ENCODE data around the gene DDX55. TPM values are rescaled to one million over a fixed set of nuclear protein-coding genes. Genes with fewer than 3 reads are reported as not detected.

The DDX55 gene
- total and polyA plus RNA-seq, 2 of the 4 experiments (the other 2 are of a cell fraction), result 13.3 to 18.7 TPM

DNA sequence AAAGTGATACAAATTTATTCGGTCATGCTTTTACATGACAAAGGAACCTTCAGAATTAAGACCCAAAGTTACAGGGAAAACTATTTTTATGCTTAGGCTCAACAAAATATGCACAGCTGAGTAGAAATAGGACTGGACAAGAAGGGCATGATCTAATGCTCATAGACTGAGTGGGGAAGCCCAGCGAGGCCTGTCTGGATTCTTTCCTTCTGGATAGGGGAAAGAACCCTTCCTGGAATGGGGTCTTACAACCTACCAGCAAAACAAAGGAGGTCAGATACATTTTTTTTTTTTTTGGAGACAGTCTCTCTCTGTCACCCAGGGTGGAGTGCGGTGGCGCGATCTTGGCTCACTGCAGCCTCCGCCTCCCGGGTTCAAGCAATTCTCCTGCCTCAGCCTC lies 2.2 kb upstream of the DDX55 start:
- no peak overlapping the region for H3K18ac ChIP-seq (ENCODE audit: low read depth, low read length)
- H3K27ac ChIP-seq (ENCODE audit: insufficient read depth, low read length), result no peak overlapping the region
- no peak overlapping the region for H3K4me2 ChIP-seq (ENCODE audit: low read depth, low read length)
- no peak overlapping the region for H3K4me3 ChIP-seq (ENCODE audit: insufficient read depth, low read depth, low read length)
- DNase-seq (no peak), ATAC-seq (ENCODE audit: low read depth) (no peak)
- H3K4me1 ChIP-seq (ENCODE audit: control insufficient read depth, insufficient read depth, low read length), result peaks cover 4% of the 10 kb centered on the region
- dilution Hi-C loops (cut with HindIII; ENCODE audit: low sequenced_read_pairs, unreplicated experiment), result no loop called here
- H2BK20ac ChIP-seq (ENCODE audit: low read depth, low read length), result no peak overlapping the region
- CTCF ChIA-PET, result interaction anchor here (0.7 kb wide), 2 partner anchors 8 to 11 kb away, joined by 3 to 4 read pairs; no protein-coding TSS in a partner anchor
- no peak overlapping the region for H4K5ac ChIP-seq (ENCODE audit: low read depth, low read length)
- no CpG with 5 or more reads among the region's 7 CpGs for WGBS, 2 experiments (ENCODE audit: extremely low coverage in 2 of 2, insufficient read length in 1 of 2)
- in situ Hi-C loops (cut with MboI; ENCODE audit: low sequenced_read_pairs), result loop anchor here (25.0 kb wide), 1 partner anchor 287 kb away; no protein-coding TSS in a partner anchor
- POLR2A ChIA-PET (ENCODE audit: unreplicated experiment), result no interaction called here
- H2AK9ac ChIP-seq (replicated peaks; ENCODE audit: low read depth, low read length, poor library complexity), result no peak overlapping the region
- H3K14ac ChIP-seq (replicated peaks; ENCODE audit: low read depth, low read length), result no peak overlapping the region
- H3K9ac ChIP-seq (ENCODE audit: low read depth, low read length), result no peak overlapping the region
- no peaks in the 10 kb centered on the region for H3K9me1 ChIP-seq (ENCODE audit: insufficient read depth, low read length)
- H2AK5ac ChIP-seq (ENCODE audit: low read depth, low read length), result no peak overlapping the region
- H2AFZ ChIP-seq (replicated peaks; ENCODE audit: low read length, poor library complexity), result no peak overlapping the region
- no peak overlapping the region for H3K4ac ChIP-seq (ENCODE audit: low read depth, low read length)
- intact Hi-C loops (cut with micrococcal nuclease), result no loop called here
- H3K56ac ChIP-seq (ENCODE audit: extremely low read depth, insufficient read depth, low read length), result no peak overlapping the region
- H4K8ac ChIP-seq (ENCODE audit: low read depth in 2 of 2, low read length in 2 of 2), result no peak overlapping the region
- no peak overlapping the region for H4K91ac ChIP-seq (ENCODE audit: insufficient read depth, low read depth, low read length)
- H3K9me3 ChIP-seq (ENCODE audit: control insufficient read depth, insufficient read depth, low read length), result no peaks in the 10 kb centered on the region
- no peak overlapping the region for H2BK5ac ChIP-seq (ENCODE audit: low read depth, low read length, poor library complexity, severe bottlenecking)
- no peaks in the 10 kb centered on the region for H3K27me3 ChIP-seq (ENCODE audit: control insufficient read depth, insufficient read depth, low read length)
- H2BK120ac ChIP-seq (ENCODE audit: low read depth, low read length), result no peak overlapping the region
- H3K23ac ChIP-seq (ENCODE audit: low read depth, low read length), result no peak overlapping the region
- no peak overlapping the region for H2BK15ac ChIP-seq (ENCODE audit: low read depth, low read length)
- peaks cover 19% of the 10 kb centered on the region for H4K20me1 ChIP-seq (ENCODE audit: insufficient read depth, low read length)
- TF ChIP-seq SMC3 (IDR thresholded peaks at IDR 0.05; ENCODE audit: low read depth, low read length), result no peak
- TF ChIP-seq MAFK (IDR thresholded peaks at IDR 0.05; ENCODE audit: low read depth, low read length), result no peak
- TF ChIP-seq RAD21 (IDR thresholded peaks at IDR 0.05; ENCODE audit: low read length), result no peak
- TF ChIP-seq MXI1 (IDR thresholded peaks at IDR 0.05; ENCODE audit: borderline replicate concordance, low read depth, low read length), result no peak
- TF ChIP-seq, protein P1, sequence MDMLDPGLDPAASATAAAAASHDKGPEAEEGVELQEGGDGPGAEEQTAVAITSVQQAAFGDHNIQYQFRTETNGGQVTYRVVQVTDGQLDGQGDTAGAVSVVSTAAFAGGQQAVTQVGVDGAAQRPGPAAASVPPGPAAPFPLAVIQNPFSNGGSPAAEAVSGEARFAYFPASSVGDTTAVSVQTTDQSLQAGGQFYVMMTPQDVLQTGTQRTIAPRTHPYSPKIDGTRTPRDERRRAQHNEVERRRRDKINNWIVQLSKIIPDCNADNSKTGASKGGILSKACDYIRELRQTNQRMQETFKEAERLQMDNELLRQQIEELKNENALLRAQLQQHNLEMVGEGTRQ (IDR thresholded peaks at IDR 0.05; ENCODE audit: low read depth, low read length), result no peak
- TF ChIP-seq CEBPB (IDR thresholded peaks at IDR 0.05; ENCODE audit: low read depth, low read length), result no peak
- no peak for TF ChIP-seq NFE2L2 (IDR thresholded peaks at IDR 0.05; ENCODE audit: low read depth, low read length)
- TF ChIP-seq CHD1 (IDR thresholded peaks at IDR 0.05; ENCODE audit: low read depth, low read length), result no peak
- TF ChIP-seq POLR2A (IDR thresholded peaks at IDR 0.05; ENCODE audit: low read depth, low read length), result no peak
- TF ChIP-seq RCOR1 (IDR thresholded peaks at IDR 0.05; ENCODE audit: insufficient replicate concordance, low read length), result no peak
- no peak for TF ChIP-seq MAZ (IDR thresholded peaks at IDR 0.05; ENCODE audit: borderline replicate concordance, low read depth, low read length)
- TF ChIP-seq FOS (IDR thresholded peaks at IDR 0.05; ENCODE audit: low read depth, low read length), result no peak
- no peak for TF ChIP-seq ELK1 (IDR thresholded peaks at IDR 0.05; ENCODE audit: borderline replicate concordance, low read depth, low read length)
- H3K36me3 ChIP-seq (ENCODE audit: control insufficient read depth, insufficient read depth, low read length), result peaks cover 10% of the 10 kb centered on the region
- H3K79me1 ChIP-seq (ENCODE audit: low read depth in 1 of 2, low read length in 2 of 2), result peaks cover 20 to 48% of the 10 kb centered on the region in 2 experiments
- BruUV-seq (replicated peaks), result no TSS peak

Data from IMR-90 (cell line).